Measurements from ENCODE around the gene CADPS.

Gene CADPS

DNA sequence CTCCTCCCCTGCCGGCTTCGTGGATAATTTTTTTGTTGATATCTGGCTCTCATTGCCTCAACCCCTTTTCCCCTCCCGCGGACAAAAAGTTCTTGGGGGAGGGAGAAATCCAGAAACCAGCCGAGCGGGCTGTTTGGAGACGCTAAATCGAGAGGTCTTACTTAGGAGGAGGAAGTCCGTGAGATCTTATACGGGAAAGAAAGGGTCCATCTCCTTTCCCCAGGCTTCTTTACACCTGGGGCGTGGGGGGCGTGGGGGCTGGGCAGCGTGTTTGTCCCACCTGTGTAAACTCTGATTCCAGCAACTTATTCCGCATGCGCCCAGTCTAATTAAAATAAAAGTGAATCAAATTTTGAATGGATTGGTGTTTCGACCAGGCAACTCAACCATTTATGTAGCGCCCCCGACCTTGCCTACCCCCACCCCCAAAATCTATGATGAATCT lies 364 bp upstream of the CADPS start:
- no peak for DNase-seq (ENCODE audit: low read depth)
- H3K4me3 ChIP-seq (ENCODE audit: low read depth, low read length), result peak overlapping the region; percentile 59

DNA sequence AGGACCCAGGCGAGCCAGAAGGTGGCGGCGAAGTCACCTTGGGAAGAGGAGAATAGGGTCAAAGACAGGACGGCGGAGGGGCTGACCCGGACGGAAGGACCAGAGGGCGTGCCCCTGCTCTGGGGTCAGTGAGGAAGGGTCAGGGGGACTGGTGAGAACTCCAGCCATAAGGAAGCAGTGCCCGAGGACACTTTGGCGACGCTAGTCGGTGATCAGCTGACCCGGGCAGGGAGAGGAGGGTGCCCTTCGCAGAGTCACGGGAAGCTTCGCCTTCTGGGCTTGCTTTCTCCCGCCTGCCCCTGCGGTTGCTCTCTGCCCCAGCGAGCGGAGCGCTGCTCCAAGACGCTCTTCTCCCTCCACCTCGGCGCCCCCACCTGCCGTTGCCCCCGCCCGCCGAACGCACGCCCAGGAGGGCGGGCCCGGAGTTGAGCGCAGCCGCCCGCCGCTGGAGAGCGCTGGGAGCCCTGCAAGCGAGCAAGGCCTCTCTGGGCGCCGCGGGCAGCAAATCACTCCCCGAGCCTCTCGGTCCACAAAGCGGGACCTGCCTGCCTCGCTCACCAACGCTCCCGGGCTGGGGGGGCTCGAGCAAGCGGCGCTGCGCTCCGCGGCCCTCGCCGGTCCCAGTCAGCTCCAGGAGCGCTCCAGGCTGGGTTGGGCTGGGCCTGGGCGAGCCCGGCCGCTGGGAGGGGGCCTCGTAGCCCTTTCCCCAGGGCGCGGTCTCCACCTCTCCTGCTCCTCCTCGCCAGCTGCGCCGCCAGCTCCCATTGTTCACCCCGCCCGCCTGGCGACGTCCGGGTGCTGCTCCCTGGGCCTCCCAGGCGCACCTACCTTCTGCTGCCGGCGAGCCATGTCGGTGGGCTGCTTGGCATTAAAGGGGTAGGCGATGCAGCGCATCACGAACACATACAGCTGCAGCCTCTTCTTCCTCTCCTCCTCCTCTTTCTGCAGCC lies 1.2 kb downstream of the CADPS start:
- H3K4me3 ChIP-seq (ENCODE audit: low read depth, low read length), result peak overlapping the region; percentile 59
- DNase-seq (ENCODE audit: low read depth), result no peak

- DNase-seq (ENCODE audit: low read depth), result no peak
- peak overlapping the region; percentile 59 for H3K4me3 ChIP-seq (ENCODE audit: low read depth, low read length)
Measured at GRCh38 chr3:62873451-62873760, 1.8 kb downstream of the CADPS start.

DNA sequence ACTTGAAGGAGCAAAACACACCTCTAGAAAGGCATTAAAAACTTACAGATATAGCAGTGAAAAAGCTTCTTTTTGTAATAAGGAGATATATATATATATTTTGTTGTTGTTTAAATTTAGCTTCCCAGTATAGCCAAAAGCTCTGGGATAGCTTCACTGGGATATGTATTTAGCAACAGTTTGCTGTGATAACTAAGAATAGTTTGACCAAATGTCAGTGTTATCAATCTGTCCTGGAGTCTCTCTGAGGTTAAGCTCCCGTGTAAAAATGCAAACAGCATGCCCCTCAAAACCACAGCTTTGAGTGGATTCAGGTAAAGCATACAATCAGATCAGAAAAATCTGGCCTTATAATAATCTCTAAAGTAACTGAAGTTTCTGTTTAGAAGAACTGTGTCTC lies 2.9 kb downstream of the CADPS start:
- no peak for DNase-seq (ENCODE audit: low read depth)
- H3K4me3 ChIP-seq (ENCODE audit: low read depth, low read length), result no peak overlapping the region

GRCh38 chr3:62870321-62870720 lies 4.9 kb downstream of the CADPS start:
- peak; percentile 28 for DNase-seq (ENCODE audit: low read depth)

GRCh38 chr3:62863648-62864047 lies 11.6 kb downstream of the CADPS start:
- no peak overlapping the region for H3K4me3 ChIP-seq (ENCODE audit: low read depth, low read length)
- DNase-seq (ENCODE audit: low read depth), result no peak

More at GRCh38 chr3:62870321-62870720, 4.9 kb downstream of the CADPS start:
- no peak overlapping the region for H3K4me3 ChIP-seq (ENCODE audit: low read depth, low read length)

- no peak for DNase-seq (ENCODE audit: low read depth)
- no peak overlapping the region for H3K4me3 ChIP-seq (ENCODE audit: low read depth, low read length)
Measured at GRCh38 chr3:62859203-62859791, 15.9 kb downstream of the CADPS start.

GRCh38 chr3:62845996-62846395 lies 29.2 kb downstream of the CADPS start:
- no peak overlapping the region for H3K4me3 ChIP-seq (ENCODE audit: low read depth, low read length)
- DNase-seq (ENCODE audit: low read depth), result no peak

GRCh38 chr3:62843508-62843907 lies 31.7 kb downstream of the CADPS start:
- no peak overlapping the region for H3K4me3 ChIP-seq (ENCODE audit: low read depth, low read length)
- DNase-seq (ENCODE audit: low read depth), result no peak

DNA sequence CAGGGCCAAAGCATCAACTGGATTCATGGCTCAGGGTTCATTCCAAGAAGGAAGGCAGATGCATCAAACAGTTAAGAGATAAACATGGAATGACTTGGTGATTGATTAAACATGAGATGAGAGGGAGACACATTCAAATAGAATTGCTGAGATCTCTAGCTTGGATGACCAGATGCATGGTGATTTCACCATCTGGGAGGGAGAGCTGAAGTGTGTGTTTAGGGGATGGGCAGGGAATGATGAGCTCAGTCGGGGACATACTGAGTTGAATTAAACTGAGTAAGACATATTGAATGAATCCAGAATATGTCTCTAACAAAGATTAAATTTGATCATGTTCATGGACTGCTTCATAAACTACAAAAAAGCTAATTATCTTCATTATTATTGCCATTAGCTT lies 35.5 kb downstream of the CADPS start:
- no peak for DNase-seq (ENCODE audit: low read depth)
- no peak overlapping the region for H3K4me3 ChIP-seq (ENCODE audit: low read depth, low read length)

DNA sequence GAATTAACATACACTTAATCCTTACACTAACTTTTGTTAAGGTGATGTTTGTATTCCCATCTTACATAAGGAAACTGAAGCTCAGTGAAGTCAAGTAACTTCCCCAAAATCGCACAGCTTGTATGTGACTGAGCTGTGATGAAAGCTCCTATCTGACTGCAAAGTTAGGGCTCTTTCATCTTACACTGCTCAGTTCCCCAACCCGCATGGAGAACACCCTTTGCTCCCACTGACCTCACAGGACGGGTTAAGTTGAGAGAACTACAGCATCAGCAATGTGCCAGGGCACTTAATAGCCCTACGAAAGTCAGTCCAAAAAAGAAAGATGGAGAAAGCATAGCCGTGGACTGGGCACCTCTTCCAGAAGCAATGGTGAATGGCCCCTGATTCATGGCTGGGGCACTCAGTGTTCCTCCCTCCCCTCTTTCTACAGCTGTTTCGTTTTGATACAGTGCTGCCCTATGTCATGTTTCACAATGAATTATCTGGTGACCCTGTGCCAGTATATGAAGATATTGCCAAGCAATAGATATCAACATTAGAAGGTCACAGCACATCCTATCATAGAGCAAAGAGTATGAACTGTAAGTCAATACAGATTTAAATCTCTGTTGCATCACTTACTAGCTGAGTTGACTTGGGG lies 38.0 kb downstream of the CADPS start:
- no peak for DNase-seq (ENCODE audit: low read depth)

GRCh38 chr3:62835554-62836236 lies 39.5 kb downstream of the CADPS start:
- no peak overlapping the region for H3K4me3 ChIP-seq (ENCODE audit: low read depth, low read length)
- no peak for DNase-seq (ENCODE audit: low read depth)

More for the DNA sequence above, 38.0 kb downstream of the CADPS start:
- H3K4me3 ChIP-seq (ENCODE audit: low read depth, low read length), result no peak overlapping the region

DNA sequence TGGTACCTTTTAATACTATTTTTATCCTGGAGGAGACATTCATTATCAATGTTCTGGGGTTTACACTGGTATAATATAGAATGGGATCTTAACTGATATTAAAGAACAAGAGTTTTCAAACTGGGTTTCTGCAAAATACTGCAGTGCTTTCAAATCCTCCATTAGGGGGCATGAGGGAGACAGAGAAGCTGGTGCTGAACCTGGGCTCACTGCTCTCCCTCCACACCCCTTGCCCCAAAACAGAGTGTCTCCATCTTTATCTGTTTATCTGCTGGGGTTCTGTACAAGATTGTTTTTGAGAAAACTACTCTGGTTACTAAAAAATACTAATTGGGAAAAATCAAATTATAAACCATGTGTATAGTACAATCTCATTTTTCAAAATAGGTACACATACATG lies 41.7 kb downstream of the CADPS start:
- H3K4me3 ChIP-seq (ENCODE audit: low read depth, low read length), result no peak overlapping the region
- peak; percentile 4 for DNase-seq (ENCODE audit: low read depth)

DNA sequence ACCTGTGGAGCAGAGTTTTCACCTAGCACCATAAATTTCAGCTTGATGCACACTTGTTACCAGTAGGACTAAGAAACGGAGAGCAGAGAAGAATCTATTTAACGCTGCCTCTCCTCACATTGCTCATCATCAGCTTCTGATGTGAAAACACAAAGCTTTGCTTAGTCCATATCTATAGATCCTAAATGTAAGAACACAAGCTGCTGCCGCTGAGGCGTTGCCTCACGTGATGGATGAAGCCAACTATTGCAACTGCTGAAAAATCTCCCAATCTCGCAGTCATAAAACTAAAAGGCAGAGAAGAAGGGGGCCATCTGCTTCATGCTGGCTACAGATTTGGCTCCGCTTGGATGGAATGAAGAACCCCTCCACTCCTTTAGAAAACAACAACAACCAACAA lies 42.7 kb downstream of the CADPS start:
- no peak overlapping the region for H3K4me3 ChIP-seq (ENCODE audit: low read depth, low read length)
- DNase-seq (ENCODE audit: low read depth), result no peak

GRCh38 chr3:62830727-62831322 lies 44.4 kb downstream of the CADPS start:
- DNase-seq (ENCODE audit: low read depth), result no peak
- no peak overlapping the region for H3K4me3 ChIP-seq (ENCODE audit: low read depth, low read length)

- no peak for DNase-seq (ENCODE audit: low read depth)
- H3K4me3 ChIP-seq (ENCODE audit: low read depth, low read length), result no peak overlapping the region
Measured at GRCh38 chr3:62827550-62827949, 47.7 kb downstream of the CADPS start.

GRCh38 chr3:62824965-62825592 lies 50.1 kb downstream of the CADPS start:
- DNase-seq (ENCODE audit: low read depth), result no peak
- no peak overlapping the region for H3K4me3 ChIP-seq (ENCODE audit: low read depth, low read length)

DNA sequence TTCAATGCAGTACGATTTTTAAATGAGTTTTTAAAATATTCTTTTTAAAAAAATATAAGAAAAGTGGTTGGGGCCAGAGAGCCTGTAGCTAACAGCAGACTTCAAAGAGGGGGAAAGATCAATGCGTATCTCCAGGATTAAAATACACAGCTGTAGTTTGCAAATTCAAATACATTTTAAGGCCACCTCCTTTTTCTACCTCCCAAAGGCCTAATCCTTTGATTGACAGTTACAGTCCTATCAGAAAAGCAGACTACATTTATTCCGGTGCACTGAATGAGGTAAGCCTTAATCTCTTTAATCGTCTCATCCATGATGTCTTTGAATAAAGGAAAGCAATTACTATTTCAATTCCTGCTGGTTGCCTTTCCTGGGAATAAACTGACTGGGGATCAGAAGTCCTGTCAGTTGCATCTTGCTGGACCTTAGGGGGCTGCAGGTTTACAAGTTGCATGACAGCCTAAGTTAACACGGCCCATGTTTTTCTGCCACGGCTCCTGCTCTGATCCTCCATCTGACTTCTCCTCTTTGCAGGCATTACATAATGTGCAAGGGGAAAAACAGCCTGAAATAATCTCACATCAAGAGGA lies 51.7 kb downstream of the CADPS start:
- no peak for DNase-seq (ENCODE audit: low read depth)
- no peak overlapping the region for H3K4me3 ChIP-seq (ENCODE audit: low read depth, low read length)

DNA sequence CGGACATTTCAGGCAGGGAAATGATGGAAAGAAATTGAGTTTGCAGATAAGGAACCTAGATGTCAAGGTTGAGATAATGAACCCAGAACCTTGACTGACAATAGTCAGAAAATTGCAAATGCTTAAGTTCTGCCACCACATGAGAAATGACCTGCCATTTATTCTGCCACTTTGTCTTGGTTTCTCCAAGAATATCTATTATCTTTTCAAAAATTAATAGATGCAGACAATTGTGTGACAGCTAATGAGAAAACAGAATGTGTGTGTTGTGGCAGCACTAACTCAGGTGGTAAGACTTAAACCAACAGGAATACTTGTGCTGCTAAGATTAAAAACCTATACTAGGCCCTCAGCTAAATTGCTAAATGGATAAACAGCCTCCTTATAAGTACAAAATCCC lies 52.3 kb downstream of the CADPS start:
- no peak for DNase-seq (ENCODE audit: low read depth)
- H3K4me3 ChIP-seq (ENCODE audit: low read depth, low read length), result no peak overlapping the region
